ENCODE results near the gene DDX50. TPM values are rescaled to one million over a fixed set of nuclear protein-coding genes. Genes with fewer than 3 reads are reported as not detected.

Gene DDX50
- total and polyA plus RNA-seq, 12 donors = 13.3 to 45.3 (median 30.9) TPM

DNA sequence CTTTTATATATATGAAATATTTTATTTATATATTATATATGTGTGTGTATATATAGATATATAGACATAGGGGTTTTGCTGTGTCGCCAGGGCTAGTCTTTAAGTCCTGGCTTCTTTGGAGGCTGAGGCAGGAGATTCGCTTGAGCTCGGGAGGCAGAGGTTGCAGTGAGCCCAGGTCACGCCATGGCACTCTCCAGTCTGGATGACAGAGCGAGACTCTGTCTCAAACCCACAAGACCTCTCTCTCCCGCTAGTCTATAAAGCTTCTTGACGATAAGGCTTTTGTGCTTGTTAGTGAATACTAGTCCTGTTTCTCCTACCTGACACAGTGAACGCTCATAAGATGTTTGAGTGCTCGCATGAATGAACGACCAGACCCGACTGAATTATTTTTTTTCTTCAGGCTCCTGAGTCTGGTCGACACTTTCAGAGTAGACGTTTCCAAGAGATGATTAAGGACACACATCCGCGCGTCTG lies 54.3 kb downstream of the DDX50 start:
- Histone ChIP-seq H3K27ac (peak overlapping the region; percentile 73 to 98 (median 91)), H3K27me3 (no peaks in the 10 kb centered on the region), H3K4me3 (peak overlapping the region; percentile 25 to 88 (median 57)), H3K36me3 (replicated peaks in 1 of 2) (peaks cover 0 to 11% of the 10 kb centered on the region in 2 donors), H3K4me1 (replicated peaks in 1 of 2) (peaks cover 6 to 23% of the 10 kb centered on the region in 2 donors), H3K9me3 (replicated peaks in 1 of 3) (no peaks in the 10 kb centered on the region)
- intact Hi-C loops (cut with DNase I) = no loop called here
- no peak for TF ChIP-seq POLR2A (IDR thresholded peaks at IDR 0.05)
- TF ChIP-seq, protein P1, sequence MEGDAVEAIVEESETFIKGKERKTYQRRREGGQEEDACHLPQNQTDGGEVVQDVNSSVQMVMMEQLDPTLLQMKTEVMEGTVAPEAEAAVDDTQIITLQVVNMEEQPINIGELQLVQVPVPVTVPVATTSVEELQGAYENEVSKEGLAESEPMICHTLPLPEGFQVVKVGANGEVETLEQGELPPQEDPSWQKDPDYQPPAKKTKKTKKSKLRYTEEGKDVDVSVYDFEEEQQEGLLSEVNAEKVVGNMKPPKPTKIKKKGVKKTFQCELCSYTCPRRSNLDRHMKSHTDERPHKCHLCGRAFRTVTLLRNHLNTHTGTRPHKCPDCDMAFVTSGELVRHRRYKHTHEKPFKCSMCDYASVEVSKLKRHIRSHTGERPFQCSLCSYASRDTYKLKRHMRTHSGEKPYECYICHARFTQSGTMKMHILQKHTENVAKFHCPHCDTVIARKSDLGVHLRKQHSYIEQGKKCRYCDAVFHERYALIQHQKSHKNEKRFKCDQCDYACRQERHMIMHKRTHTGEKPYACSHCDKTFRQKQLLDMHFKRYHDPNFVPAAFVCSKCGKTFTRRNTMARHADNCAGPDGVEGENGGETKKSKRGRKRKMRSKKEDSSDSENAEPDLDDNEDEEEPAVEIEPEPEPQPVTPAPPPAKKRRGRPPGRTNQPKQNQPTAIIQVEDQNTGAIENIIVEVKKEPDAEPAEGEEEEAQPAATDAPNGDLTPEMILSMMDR (IDR thresholded peaks at IDR 0.05) = no peak
- 4 to 5% (median 5%) methylated on average over 16 of the region's 16 CpGs for WGBS, 4 donors
- DNase-seq = peak in 2 of 7 donors; percentile 11 to 29

DNA sequence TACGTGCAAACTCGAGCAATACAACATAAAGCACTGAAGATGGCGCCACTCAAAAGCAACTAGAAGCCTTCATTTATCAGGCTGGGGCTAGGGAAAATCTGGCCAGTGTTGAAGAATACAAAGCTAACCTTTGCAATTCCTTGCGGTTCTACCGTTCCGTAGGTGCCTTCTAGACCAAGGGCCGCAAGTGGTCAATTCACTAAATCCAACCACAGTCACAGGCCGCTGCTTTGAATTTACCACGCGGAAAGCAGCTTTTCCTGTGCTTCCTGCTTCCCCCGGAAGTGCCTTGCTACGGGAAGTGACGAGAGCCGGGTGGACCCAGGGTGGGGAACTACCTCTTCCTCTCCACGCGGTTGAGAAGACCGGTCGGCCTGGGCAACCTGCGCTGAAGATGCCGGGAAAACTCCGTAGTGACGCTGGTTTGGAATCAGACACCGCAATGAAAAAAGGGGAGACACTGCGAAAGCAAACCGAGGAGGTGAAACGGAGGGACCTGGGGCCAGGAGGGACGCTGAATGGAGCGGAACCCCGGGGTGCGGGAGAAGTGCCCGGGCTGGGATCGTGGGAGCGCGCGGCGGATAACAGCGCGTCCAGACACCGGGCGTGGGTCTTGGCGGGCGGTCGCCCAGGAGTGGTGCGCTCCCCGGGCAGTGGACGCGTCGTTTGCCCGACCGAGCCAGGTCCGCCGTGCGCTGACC lies 54.9 kb downstream of the DDX50 start, which contains the start of gene DDX21:
TSS of gene DDX21 (plus strand) at position 339 of the 701 bp plus-strand sequence. CDS start at position 395, 56 bp downstream.
- intact Hi-C loops (cut with DNase I) = no loop called here
- no peaks in the 10 kb centered on the region for H3K9me3 ChIP-seq (replicated peaks in 1 of 3)
- WGBS, 4 donors = 0% methylated on average over 24 to 53 of the region's 53 CpGs

DNA sequence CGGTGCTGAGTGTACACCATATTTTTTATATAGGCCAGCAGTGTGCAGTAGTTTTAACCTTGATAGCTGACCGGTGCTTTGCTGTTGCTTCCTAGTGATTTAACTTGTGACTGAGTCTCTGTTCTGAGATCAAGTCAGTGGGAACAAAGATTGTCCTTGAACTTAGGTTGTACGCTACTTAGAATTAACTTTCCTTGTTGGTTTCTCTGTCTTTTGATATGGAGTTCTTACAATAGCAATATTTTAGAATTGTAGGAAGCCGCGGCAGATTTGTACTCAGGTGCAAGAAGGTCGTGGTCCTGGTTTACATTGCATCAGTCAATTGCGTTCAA lies 56.1 kb downstream of the DDX50 start:
- Histone ChIP-seq H3K9me3 (replicated peaks in 1 of 3) (no peaks in the 10 kb centered on the region), H3K36me3 (replicated peaks in 1 of 2) (peaks cover 0 to 25% of the 10 kb centered on the region in 2 donors), H3K4me3 (peak overlapping the region in 1 of 4 donors; percentile 70), H3K27ac (peak overlapping the region; percentile 73 to 98 (median 91)), H3K4me1 (replicated peaks in 1 of 2) (peaks cover 6 to 23% of the 10 kb centered on the region in 2 donors), H3K27me3 (no peaks in the 10 kb centered on the region)
- DNase-seq = no peak
- intact Hi-C loops (cut with DNase I) = no loop called here
- WGBS, 4 donors = 41 to 63% (median 47%) methylated on average over 7 of the region's 7 CpGs
- TF ChIP-seq, protein P1 (IDR thresholded peaks at IDR 0.05) = no peak
- no peak for TF ChIP-seq POLR2A (IDR thresholded peaks at IDR 0.05)

More for the DNA sequence above, 54.9 kb downstream of the DDX50 start, which contains the start of gene DDX21:
- H3K4me1 ChIP-seq (replicated peaks in 1 of 2) = peaks cover 6 to 23% of the 10 kb centered on the region in 2 donors
- TF ChIP-seq, protein P1 (IDR thresholded peaks at IDR 0.05) = peak in 5 of 6 experiments; percentile 43 to 78 (median 55)
- TF ChIP-seq POLR2A (IDR thresholded peaks at IDR 0.05) = peak in 1 of 2 donors; percentile 55
- H3K4me3 ChIP-seq = peak within 1 kb of the TSS; percentile 25 to 88 (median 57)
- DNase-seq = peak; percentile 86 to 95 (median 92)
- H3K27ac ChIP-seq = peak within 1 kb of the TSS; percentile 73 to 98 (median 91)
- H3K27me3 ChIP-seq = no peaks in the 10 kb centered on the region
- H3K36me3 ChIP-seq (replicated peaks in 1 of 2) = peaks cover 0 to 13% of the 10 kb centered on the region in 2 donors

DNA sequence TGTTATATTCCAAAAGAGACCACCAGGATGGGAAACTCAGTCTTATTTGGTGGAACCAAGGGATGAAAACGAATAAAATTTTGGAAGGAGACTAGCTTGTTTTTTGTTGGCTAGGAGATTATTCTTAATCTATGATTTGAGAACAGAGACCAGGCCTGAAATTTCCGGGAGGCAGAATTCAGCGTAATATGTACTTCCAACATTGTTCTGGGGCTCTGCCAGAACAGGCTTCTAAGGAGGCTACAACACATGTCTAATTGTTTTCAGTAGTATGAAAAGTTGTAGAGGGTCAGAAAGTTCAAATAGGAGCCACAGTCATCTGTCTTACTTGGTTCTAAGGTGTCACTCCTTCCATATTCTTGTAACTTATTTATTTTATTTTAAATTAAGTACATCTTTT lies 56.5 kb downstream of the DDX50 start:
- peak overlapping the region in 1 of 4 donors; percentile 70 for H3K4me3 ChIP-seq
- peaks cover 0 to 29% of the 10 kb centered on the region in 2 donors for H3K36me3 ChIP-seq (replicated peaks in 1 of 2)
- peak in 1 of 7 donors; percentile 20 for DNase-seq
- 63 to 79% (median 74%) methylated on average over 3 of the region's 3 CpGs for WGBS, 4 donors
- no peaks in the 10 kb centered on the region for H3K9me3 ChIP-seq (replicated peaks in 1 of 3)
- intact Hi-C loops (cut with DNase I) = no loop called here
- H3K27me3 ChIP-seq = no peaks in the 10 kb centered on the region
- TF ChIP-seq POLR2A (IDR thresholded peaks at IDR 0.05) = no peak
- TF ChIP-seq, protein P1 (IDR thresholded peaks at IDR 0.05) = no peak
- peak overlapping the region in 4 of 5 donors; percentile 73 to 98 (median 90) for H3K27ac ChIP-seq
- H3K4me1 ChIP-seq (replicated peaks in 1 of 2) = peaks cover 6 to 23% of the 10 kb centered on the region in 2 donors
